Measurements from ENCODE around the gene THBS2. TPM values are rescaled to one million over a fixed set of nuclear protein-coding genes. Genes with fewer than 3 reads are reported as not detected.

Gene THBS2
- total RNA-seq, 2 experiments from 2014 or later = not detected

- H3K4me1 Mint-ChIP-seq (ENCODE audit: low read depth) = no peaks in the 10 kb centered on the region
- H3K9me3 Mint-ChIP-seq = no peaks in the 10 kb centered on the region
- CTCF ChIA-PET = no interaction called here
- POLR2A ChIA-PET = no interaction called here
- TF ChIP-seq CTCF (IDR thresholded peaks at IDR 0.05) = no peak
- H3K36me3 Mint-ChIP-seq (ENCODE audit: low read depth) = no peaks in the 10 kb centered on the region
- no peak overlapping the region for H3K4me3 Mint-ChIP-seq
- intact Hi-C loops (cut with micrococcal nuclease) = no loop called here
- ATAC-seq (no peak), DNase-seq (no peak)
- peaks cover 1% of the 10 kb centered on the region for H3K27me3 Mint-ChIP-seq
- no peak overlapping the region for H3K27ac Mint-ChIP-seq
Measured at GRCh38 chr6:169291148-169291547, 37.5 kb upstream of the THBS2 start.

- H3K36me3 Mint-ChIP-seq (ENCODE audit: low read depth) = no peaks in the 10 kb centered on the region
- H3K9me3 Mint-ChIP-seq = no peaks in the 10 kb centered on the region
- ChIA-PET CTCF (no interaction called here), POLR2A (no interaction called here)
- no peak for TF ChIP-seq CTCF (IDR thresholded peaks at IDR 0.05)
- intact Hi-C loops (cut with micrococcal nuclease) = no loop called here
- H3K4me3 Mint-ChIP-seq = no peak overlapping the region
- H3K4me1 Mint-ChIP-seq (ENCODE audit: low read depth) = no peaks in the 10 kb centered on the region
- H3K27me3 Mint-ChIP-seq = peaks cover 1% of the 10 kb centered on the region
- DNase-seq (no peak), ATAC-seq (no peak)
- H3K27ac Mint-ChIP-seq = no peak overlapping the region
Measured at GRCh38 chr6:169289619-169290339, 36.1 kb upstream of the THBS2 start.

- TF ChIP-seq CTCF (IDR thresholded peaks at IDR 0.05) = no peak
- Mint-ChIP-seq H3K9me3 (no peaks in the 10 kb centered on the region), H3K36me3 (ENCODE audit: low read depth) (no peaks in the 10 kb centered on the region), H3K27me3 (peaks cover 1% of the 10 kb centered on the region), H3K4me3 (no peak overlapping the region), H3K27ac (no peak overlapping the region), H3K4me1 (ENCODE audit: low read depth) (no peaks in the 10 kb centered on the region)
- intact Hi-C loops (cut with micrococcal nuclease) = no loop called here
- POLR2A ChIA-PET = no interaction called here
- CTCF ChIA-PET = no interaction called here
- no peak for DNase-seq
- no peak for ATAC-seq
Measured at GRCh38 chr6:169289257-169289618, 35.6 kb upstream of the THBS2 start.

GRCh38 chr6:169288591-169288990 is 34.9 kb upstream of the THBS2 start:
- ATAC-seq (no peak), DNase-seq (no peak)
- Mint-ChIP-seq H3K4me1 (ENCODE audit: low read depth) (no peaks in the 10 kb centered on the region), H3K27ac (no peak overlapping the region), H3K4me3 (no peak overlapping the region), H3K9me3 (no peaks in the 10 kb centered on the region), H3K27me3 (peaks cover 1% of the 10 kb centered on the region), H3K36me3 (ENCODE audit: low read depth) (no peaks in the 10 kb centered on the region)
- ChIA-PET CTCF (no interaction called here), POLR2A (no interaction called here)
- intact Hi-C loops (cut with micrococcal nuclease) = no loop called here
- no peak for TF ChIP-seq CTCF (IDR thresholded peaks at IDR 0.05)

GRCh38 chr6:169287675-169288074 is 34.0 kb upstream of the THBS2 start:
- POLR2A ChIA-PET = no interaction called here
- no peak for DNase-seq
- ATAC-seq = no peak
- Mint-ChIP-seq H3K4me3 (no peak overlapping the region), H3K27me3 (no peaks in the 10 kb centered on the region), H3K4me1 (ENCODE audit: low read depth) (no peaks in the 10 kb centered on the region), H3K27ac (no peak overlapping the region), H3K36me3 (ENCODE audit: low read depth) (no peaks in the 10 kb centered on the region), H3K9me3 (no peaks in the 10 kb centered on the region)
- CTCF ChIA-PET = no interaction called here
- TF ChIP-seq CTCF (IDR thresholded peaks at IDR 0.05) = no peak
- intact Hi-C loops (cut with micrococcal nuclease) = no loop called here
